H9 (cell line): Measurements from ENCODE around the gene PNMT. TPM values are rescaled to one million over a fixed set of nuclear protein-coding genes. Genes with fewer than 3 reads are reported as not detected.
A peak's percentile ranks its signal among the peaks of the same experiment; 100 is the strongest.

Source experiments
- DNase-seq: peaks from one replicate; pipeline ENCODE4 v3.0.0-alpha.2; 2017
- H2AFZ ChIP-seq: one replicate; pipeline ENCODE4 v1.6.1; 2013; ENCODE audit warnings: mild to moderate bottlenecking, low read length, control low read depth, moderate library complexity
- H2AK5ac ChIP-seq: 2 replicates; pipeline ENCODE4 v1.6.1; 2013; ENCODE audit warnings: low read length, control low read depth, mixed read lengths; ENCODE audit not compliant: insufficient read length
- H2BK120ac ChIP-seq: one replicate; pipeline ENCODE4 v1.6.1; 2013; ENCODE audit warnings: low read depth, mild to moderate bottlenecking, low read length, control low read depth, inconsistent platforms; ENCODE audit not compliant: poor library complexity, severe bottlenecking
- H2BK12ac ChIP-seq: 2 replicates; pipeline ENCODE4 v1.6.1; 2013; ENCODE audit warnings: low read length, control low read depth, mixed read lengths, low read depth; ENCODE audit not compliant: insufficient read length
- H2BK15ac ChIP-seq: 2 replicates; pipeline ENCODE4 v1.6.1; 2013; ENCODE audit warnings: low read depth, low read length, control low read depth
- H2BK20ac ChIP-seq: one replicate; pipeline ENCODE4 v1.6.1; 2013; ENCODE audit warnings: low read depth, mild to moderate bottlenecking, low read length, control low read depth, inconsistent platforms; ENCODE audit not compliant: poor library complexity, severe bottlenecking
- H2BK5ac ChIP-seq: 2 replicates; pipeline ENCODE4 v1.6.1; 2013; ENCODE audit warnings: low read length, control low read depth, mixed read lengths; ENCODE audit not compliant: insufficient read length
- H3K14ac ChIP-seq: 2 replicates; pipeline ENCODE4 v1.6.1; 2013; ENCODE audit warnings: low read length, control low read depth; ENCODE audit not compliant: insufficient read depth
- H3K18ac ChIP-seq: 2 replicates; pipeline ENCODE4 v1.6.1; 2013; ENCODE audit warnings: low read depth, mild to moderate bottlenecking, mixed read lengths, low read length, control low read depth; ENCODE audit not compliant: insufficient read length
- H3K23ac ChIP-seq: 2 replicates; pipeline ENCODE4 v1.6.1; 2013; ENCODE audit warnings: low read length, control low read depth, mixed read lengths, low read depth; ENCODE audit not compliant: insufficient read length
- H3K23me2 ChIP-seq: 2 replicates; pipeline ENCODE4 v1.6.1; 2013; ENCODE audit warnings: low read depth, mild to moderate bottlenecking, mixed read lengths, low read length, control low read depth; ENCODE audit not compliant: insufficient read length, poor library complexity, severe bottlenecking
- H3K27ac ChIP-seq: 2 replicates; pipeline ENCODE4 v1.5.1; 2013; ENCODE audit warnings: low read length, control low read depth, mixed read lengths, low read depth; ENCODE audit not compliant: insufficient read length
- H3K27me3 ChIP-seq: 2 replicates; pipeline ENCODE4 v1.6.1; 2013; ENCODE audit warnings: low read length, control low read depth, inconsistent platforms; ENCODE audit not compliant: insufficient read depth
- H3K4ac ChIP-seq: 2 replicates; pipeline ENCODE4 v1.6.1; 2013; ENCODE audit warnings: low read depth, mild to moderate bottlenecking, control low read depth, inconsistent platforms, low read length, moderate library complexity
- H3K4me1 ChIP-seq: 2 replicates; pipeline ENCODE4 v1.6.1; 2013; ENCODE audit warnings: low read length, control low read depth, inconsistent platforms; ENCODE audit not compliant: insufficient read depth
- H3K4me2 ChIP-seq: 2 replicates; pipeline ENCODE4 v1.6.1; 2013; ENCODE audit warnings: low read length, control low read depth, mixed read lengths; ENCODE audit not compliant: insufficient read length, insufficient read depth
- H3K56ac ChIP-seq: 2 replicates; pipeline ENCODE4 v1.6.1; 2013; ENCODE audit warnings: low read depth, mild to moderate bottlenecking, mixed read lengths, low read length, control low read depth; ENCODE audit not compliant: insufficient read length
- H3K79me1 ChIP-seq: 2 replicates; pipeline ENCODE4 v1.6.1; 2013; ENCODE audit warnings: low read depth, mild to moderate bottlenecking, moderate library complexity, low read length, control low read depth, inconsistent platforms; ENCODE audit not compliant: insufficient read depth, poor library complexity, severe bottlenecking
- H3K79me2 ChIP-seq: 2 replicates; pipeline ENCODE4 v1.6.1; 2013; ENCODE audit warnings: low read length, control low read depth, inconsistent platforms; ENCODE audit not compliant: insufficient read depth
- H3K9ac ChIP-seq: 2 replicates; pipeline ENCODE4 v1.6.1; 2013; ENCODE audit warnings: low read length, control low read depth, mixed read lengths; ENCODE audit not compliant: insufficient read length; ENCODE audit errors: extremely low read depth
- H3K9me3 ChIP-seq: one replicate; pipeline ENCODE4 v1.6.1; 2013; ENCODE audit warnings: low read depth, low read length, inconsistent platforms; ENCODE audit not compliant: control insufficient read depth
- H3T11ph ChIP-seq: one replicate; pipeline ENCODE4 v1.6.1; 2013; ENCODE audit warnings: mild to moderate bottlenecking, low read length, control low read depth, inconsistent platforms
- H4K20me1 ChIP-seq: one replicate; pipeline ENCODE4 v1.6.1; 2013; ENCODE audit not compliant: control insufficient read depth, insufficient read length, insufficient read depth
- H4K5ac ChIP-seq: 2 replicates; pipeline ENCODE4 v1.6.1; 2013; ENCODE audit warnings: low read depth, mild to moderate bottlenecking, mixed read lengths, low read length, control low read depth; ENCODE audit not compliant: insufficient read length
- H4K8ac ChIP-seq: replicated peaks from 2 replicates; pipeline ENCODE4 v1.6.1; 2013; ENCODE audit warnings: low read length, control low read depth, mixed read lengths, low read depth; ENCODE audit not compliant: insufficient read length
- H4K91ac ChIP-seq: 2 replicates; pipeline ENCODE4 v1.6.1; 2013; ENCODE audit warnings: low read depth, mild to moderate bottlenecking, moderate library complexity, mixed read lengths, low read length, control low read depth; ENCODE audit not compliant: insufficient read length
- H3K27ac Mint-ChIP-seq, 3 experiments: 2 replicates in 2 of 3; 3 replicates in 1 of 3; pipeline ENCODE4 v1.8.0; 2020 to 2021; ENCODE audit warnings: mixed read lengths in 3 of 3, mild to moderate bottlenecking in 1 of 3, moderate library complexity in 1 of 3
- H3K27me3 Mint-ChIP-seq: 2 replicates; pipeline ENCODE4 v1.8.0; 2021; ENCODE audit warnings: low read depth, mild to moderate bottlenecking, moderate library complexity, mixed read lengths
- H3K36me3 Mint-ChIP-seq, 3 experiments: 2 replicates in 2 of 3; 3 replicates in 1 of 3; pipeline ENCODE4 v1.8.0; 2020 to 2021; ENCODE audit warnings: low read depth in 3 of 3, mixed read lengths in 3 of 3; ENCODE audit not compliant: insufficient read depth in 1 of 3
- H3K4me1 Mint-ChIP-seq, 2 experiments: 2 replicates each; pipeline ENCODE4 v1.8.0; 2020; ENCODE audit warnings: mixed read lengths in 2 of 2
- H3K4me3 Mint-ChIP-seq, 2 experiments: 2 replicates in 1 of 2; 3 replicates in 1 of 2; pipeline ENCODE4 v1.8.0; 2020 to 2021; ENCODE audit warnings: mild to moderate bottlenecking in 2 of 2, mixed read lengths in 2 of 2, moderate library complexity in 1 of 2
- H3K9me3 Mint-ChIP-seq, 2 experiments: 2 replicates in 1 of 2; 3 replicates in 1 of 2; pipeline ENCODE4 v1.8.0; 2020; ENCODE audit warnings: mild to moderate bottlenecking in 2 of 2, mixed read lengths in 2 of 2, moderate library complexity in 1 of 2
- CTCF ChIP-seq: fragments of 200-600 bp; sonication (generic); conservative IDR thresholded peaks from 3 replicates; pipeline ENCODE4 v1.8.0; 2021; ENCODE audit warnings: antibody characterized with exemption, mild to moderate bottlenecking
- WGBS: extraction: QIAGEN DNeasy Blood & Tissue Kit; methylation state at CpG from one replicate; pipeline ENCODE4 v1.1.7; 2013; ENCODE audit warnings: missing lambda C conversion rate, low lambda C conversion rate, mixed read lengths; ENCODE audit not compliant: insufficient read length; ENCODE audit errors: extremely low coverage; 5-methylcytosine and 5-hydroxymethylcytosine counted together
- total RNA-seq: library from RNA; stranded (reverse); gene quantifications from 2 replicates; pipeline ENCODE4 v1.2.1, GENCODE V29; 2021

PNMT gene
- total RNA-seq, 1 experiment from 2014 or later, result 2.1 TPM

- H3K9me3 Mint-ChIP-seq, result no peaks in the 10 kb centered on the region; a peak in 1 of 5 replicates
- Histone ChIP-seq H2BK20ac (no peak overlapping the region), H3K79me1 (no peaks in the 10 kb centered on the region), H3K23me2 (peaks cover 8% of the 10 kb centered on the region), H2BK15ac (no peak overlapping the region), H3K79me2 (no peaks in the 10 kb centered on the region; the same call in 1 of the 2 replicates), H4K8ac (no peak overlapping the region), H2AFZ (no peak overlapping the region), H3K23ac (no peak overlapping the region), H3K18ac (no peak overlapping the region), H3K56ac (no peak overlapping the region), H2AK5ac (no peak overlapping the region), H4K91ac (no peak overlapping the region), H4K20me1 (no peaks in the 10 kb centered on the region), H3T11ph (no peak overlapping the region), H3K4ac (no peak overlapping the region), H3K9me3 (no peaks in the 10 kb centered on the region), H3K4me1 (peaks cover 26% of the 10 kb centered on the region; the same call in 1 of the 2 replicates), H3K14ac (no peak overlapping the region), H4K5ac (no peak overlapping the region), H2BK120ac (no peak overlapping the region), H2BK12ac (no peak overlapping the region), H3K9ac (no peak overlapping the region), H3K27ac (no peak overlapping the region), H3K27me3 (no peaks in the 10 kb centered on the region), H3K4me2 (no peak overlapping the region), H2BK5ac (no peak overlapping the region)
- TF ChIP-seq CTCF, result no peak
- H3K27me3 Mint-ChIP-seq, result peaks cover 3% of the 10 kb centered on the region
- peaks cover 69 to 78% of the 10 kb centered on the region in 2 experiments for H3K4me1 Mint-ChIP-seq
- WGBS, result no CpG with 5 or more reads among the region's 8 CpGs
- peak overlapping the region in 1 of 3 experiments; percentile 28; a peak in 1 of 7 replicates for H3K27ac Mint-ChIP-seq
- no peaks in the 10 kb centered on the region; a peak in 2 of 7 replicates for H3K36me3 Mint-ChIP-seq
- no peak for DNase-seq
- H3K4me3 Mint-ChIP-seq, result no peak overlapping the region
Measured at GRCh38 chr17:39633570-39634183, 34.6 kb upstream of the PNMT start.
